GM12874 (cell line): ENCODE results near the gene NRCAM.

ENCODE experiments used
- TF ChIP-seq, protein P1 (sequence below): IDR thresholded peaks from 2 replicates; pipeline ENCODE4 v1.5.1; 2011; ENCODE audit warnings: low read depth, mild to moderate bottlenecking, control low read depth, low read length, moderate library complexity; ENCODE audit not compliant: insufficient read depth

Gene NRCAM

DNA sequence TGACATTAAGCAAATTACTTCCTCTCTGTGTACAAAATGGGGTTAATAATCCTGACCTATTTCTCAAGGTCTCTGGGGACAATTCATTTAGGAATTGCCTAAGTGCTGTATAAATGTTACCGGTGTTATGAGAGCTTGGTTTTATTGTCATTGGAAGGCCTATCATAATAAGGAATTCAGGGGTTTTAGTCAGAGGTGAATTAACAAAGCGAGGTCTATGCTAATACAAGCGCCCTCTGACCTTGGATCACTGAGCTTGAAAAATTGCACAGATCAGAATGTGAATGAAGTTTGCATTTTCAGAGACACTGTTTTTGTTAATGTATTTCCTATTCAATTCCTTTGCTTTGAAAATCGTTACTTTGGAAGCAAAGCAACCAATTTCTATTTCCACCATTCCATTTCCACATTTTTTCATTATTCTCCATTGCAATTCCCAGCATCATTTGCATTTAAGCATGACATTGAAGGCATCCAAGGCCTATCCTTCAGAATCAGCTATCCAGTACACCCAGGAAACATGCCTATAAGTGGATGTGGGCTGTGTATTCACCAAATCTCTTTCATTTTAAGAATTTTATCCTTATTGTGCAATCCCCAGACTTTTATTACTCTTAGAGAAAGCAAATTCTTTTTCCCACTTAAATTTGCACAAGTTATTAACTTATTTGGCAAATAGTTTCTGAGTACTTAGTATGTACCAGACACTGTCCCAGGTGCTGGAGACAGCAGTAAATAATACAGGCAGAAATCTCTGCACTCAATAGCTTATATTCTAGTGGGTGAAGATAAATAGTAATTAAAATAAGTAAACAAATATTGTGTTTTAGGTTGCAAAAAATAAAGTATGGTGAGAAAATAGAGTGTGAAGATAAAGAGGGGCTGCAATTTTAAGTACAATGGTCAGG, 133.1 kb downstream of the NRCAM start:
- TF ChIP-seq, protein P1, sequence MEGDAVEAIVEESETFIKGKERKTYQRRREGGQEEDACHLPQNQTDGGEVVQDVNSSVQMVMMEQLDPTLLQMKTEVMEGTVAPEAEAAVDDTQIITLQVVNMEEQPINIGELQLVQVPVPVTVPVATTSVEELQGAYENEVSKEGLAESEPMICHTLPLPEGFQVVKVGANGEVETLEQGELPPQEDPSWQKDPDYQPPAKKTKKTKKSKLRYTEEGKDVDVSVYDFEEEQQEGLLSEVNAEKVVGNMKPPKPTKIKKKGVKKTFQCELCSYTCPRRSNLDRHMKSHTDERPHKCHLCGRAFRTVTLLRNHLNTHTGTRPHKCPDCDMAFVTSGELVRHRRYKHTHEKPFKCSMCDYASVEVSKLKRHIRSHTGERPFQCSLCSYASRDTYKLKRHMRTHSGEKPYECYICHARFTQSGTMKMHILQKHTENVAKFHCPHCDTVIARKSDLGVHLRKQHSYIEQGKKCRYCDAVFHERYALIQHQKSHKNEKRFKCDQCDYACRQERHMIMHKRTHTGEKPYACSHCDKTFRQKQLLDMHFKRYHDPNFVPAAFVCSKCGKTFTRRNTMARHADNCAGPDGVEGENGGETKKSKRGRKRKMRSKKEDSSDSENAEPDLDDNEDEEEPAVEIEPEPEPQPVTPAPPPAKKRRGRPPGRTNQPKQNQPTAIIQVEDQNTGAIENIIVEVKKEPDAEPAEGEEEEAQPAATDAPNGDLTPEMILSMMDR, result no peak

DNA sequence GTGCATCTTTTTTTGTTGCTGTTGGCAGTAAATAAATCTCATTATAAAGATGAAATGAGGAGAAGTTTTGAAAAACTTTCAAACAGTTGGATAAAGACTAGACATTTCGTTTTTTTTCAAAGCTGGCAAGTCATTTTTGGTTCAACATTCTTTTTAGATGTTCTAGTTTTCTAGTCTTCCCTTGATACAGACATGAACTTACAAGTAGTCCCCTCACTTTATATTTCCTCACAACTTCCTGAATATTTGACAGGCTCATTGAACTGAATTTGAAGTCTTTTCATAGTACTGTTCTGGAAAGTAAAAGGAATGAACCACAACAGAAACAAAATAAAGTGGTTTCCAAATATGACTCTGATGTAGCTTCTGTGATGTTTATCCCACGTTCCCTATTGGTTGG, 134.2 kb downstream of the NRCAM start:
- TF ChIP-seq, protein P1, result no peak

DNA sequence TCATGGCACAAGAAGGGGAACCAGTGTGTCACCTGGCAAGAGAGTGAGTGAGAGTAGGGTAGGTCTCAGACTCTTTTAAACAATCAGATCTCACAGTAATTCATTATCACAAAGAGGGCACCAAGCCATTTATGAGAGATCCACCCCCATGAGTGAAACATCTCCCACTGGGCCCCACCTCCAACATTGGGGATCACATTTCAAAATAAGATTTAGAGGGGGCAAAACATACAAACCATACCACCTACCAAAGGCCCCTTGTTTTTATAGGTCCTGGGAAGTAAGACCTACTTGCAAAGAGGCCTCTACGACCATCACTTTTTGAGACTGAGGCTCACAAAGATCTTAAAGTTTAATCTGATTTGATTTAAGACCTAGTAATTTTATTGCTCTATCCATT, 134.9 kb downstream of the NRCAM start:
- TF ChIP-seq, protein P1, result no peak

DNA sequence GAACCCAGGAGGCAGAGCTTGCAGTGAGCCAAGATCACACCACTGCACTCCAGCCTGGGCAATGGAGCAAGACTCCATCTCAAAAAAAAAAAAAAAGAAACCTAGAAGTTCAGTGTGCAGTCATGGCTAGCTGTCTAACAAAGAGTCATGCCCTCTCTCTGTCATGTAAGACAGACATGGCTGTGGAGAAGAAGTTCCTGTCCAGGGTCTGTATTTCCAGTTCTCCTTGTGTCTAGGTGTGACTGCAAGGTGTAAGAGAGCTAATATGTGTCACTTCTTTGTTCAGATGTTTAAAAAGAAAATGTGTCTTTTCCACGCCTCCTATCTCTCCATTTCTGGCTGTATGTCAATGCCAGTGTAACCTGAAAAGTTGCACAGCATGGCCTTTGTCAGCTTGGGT, 139.5 kb downstream of the NRCAM start:
- TF ChIP-seq, protein P1, result no peak

- TF ChIP-seq, protein P1, result no peak
Measured at GRCh38 chr7:108314551-108314950, 141.7 kb downstream of the NRCAM start.

DNA sequence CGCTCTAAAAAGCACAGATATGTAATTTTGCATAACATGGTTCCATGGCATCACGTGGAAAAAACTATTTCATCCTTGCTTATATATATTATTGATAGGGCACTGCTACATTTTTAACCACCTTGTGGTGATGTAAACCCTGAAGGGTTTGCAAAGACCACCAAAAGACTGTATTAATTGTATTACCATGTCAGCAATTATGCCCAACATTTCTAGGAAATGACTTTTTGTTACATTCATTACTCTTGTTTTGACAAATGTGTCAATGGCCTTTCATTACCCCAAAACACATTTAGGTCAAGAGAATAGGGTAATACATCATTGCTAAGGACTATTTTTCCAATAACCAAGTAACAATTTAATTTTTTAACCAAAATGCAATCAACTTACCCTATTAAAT, 142.2 kb downstream of the NRCAM start:
- TF ChIP-seq, protein P1, result no peak

DNA sequence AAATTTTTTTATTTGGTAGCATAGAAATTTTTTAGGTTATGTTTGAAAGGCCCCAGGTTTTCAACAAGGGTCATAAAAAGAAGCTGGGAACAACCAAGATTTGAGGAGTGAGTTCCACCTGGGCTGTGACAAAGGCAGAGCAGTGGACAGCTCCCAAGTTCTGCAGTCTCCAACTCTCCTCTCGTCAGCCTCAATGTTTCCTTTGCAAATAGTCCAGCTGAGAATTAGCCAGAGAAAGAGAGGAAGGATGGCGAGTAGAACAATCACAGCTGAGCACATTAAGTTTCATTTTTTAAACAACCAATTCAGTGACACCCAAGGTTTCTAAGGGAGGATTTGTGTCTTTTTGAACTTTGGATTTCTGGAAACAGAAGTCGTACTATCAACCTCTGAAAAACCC, 143.2 kb downstream of the NRCAM start:
- TF ChIP-seq, protein P1, result no peak
